Measurements from ENCODE around the gene NEB.

DNA sequence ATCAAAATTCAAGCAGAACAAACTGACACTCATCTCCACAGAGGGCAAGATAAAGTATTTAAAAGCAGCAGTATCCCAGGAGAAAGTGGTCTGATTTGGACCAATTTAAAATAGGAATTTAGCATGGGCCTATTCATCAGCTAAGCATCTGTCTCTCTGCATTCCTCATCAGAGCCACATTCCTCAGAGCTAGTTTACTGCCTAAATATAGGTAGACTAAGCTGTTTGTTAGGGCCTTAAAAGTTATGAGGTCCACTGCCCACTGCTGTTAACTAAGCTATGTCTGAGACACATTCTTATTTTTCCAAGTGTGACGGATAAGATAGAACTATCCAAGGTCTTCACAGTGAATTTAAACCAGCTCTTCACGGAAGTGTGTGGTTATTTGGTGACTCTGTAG lies 17.6 kb downstream of the NEB start:
- TF ChIP-seq EZH2phosphoT487 (IDR thresholded peaks at IDR 0.05; ENCODE audit: borderline replicate concordance, low read length) (no peak), EZH2 (IDR thresholded peaks at IDR 0.05; ENCODE audit: low read length, unreplicated experiment) (no peak)
- TF ChIP-seq, protein P1, sequence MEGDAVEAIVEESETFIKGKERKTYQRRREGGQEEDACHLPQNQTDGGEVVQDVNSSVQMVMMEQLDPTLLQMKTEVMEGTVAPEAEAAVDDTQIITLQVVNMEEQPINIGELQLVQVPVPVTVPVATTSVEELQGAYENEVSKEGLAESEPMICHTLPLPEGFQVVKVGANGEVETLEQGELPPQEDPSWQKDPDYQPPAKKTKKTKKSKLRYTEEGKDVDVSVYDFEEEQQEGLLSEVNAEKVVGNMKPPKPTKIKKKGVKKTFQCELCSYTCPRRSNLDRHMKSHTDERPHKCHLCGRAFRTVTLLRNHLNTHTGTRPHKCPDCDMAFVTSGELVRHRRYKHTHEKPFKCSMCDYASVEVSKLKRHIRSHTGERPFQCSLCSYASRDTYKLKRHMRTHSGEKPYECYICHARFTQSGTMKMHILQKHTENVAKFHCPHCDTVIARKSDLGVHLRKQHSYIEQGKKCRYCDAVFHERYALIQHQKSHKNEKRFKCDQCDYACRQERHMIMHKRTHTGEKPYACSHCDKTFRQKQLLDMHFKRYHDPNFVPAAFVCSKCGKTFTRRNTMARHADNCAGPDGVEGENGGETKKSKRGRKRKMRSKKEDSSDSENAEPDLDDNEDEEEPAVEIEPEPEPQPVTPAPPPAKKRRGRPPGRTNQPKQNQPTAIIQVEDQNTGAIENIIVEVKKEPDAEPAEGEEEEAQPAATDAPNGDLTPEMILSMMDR (conservative IDR thresholded peaks at IDR 0.05; ENCODE audit: low read depth, low read length), result no peak
